Stimulated activated CD4-positive, alpha-beta T cell treated with anti-CD3 and anti-CD28 coated beads, Interleukin-2, amount 100 ng/mL, for 48 hours (primary cell): ENCODE measurements around the gene C17orf100.
"Not testable (repeated sequence)": the region's sequence is repeated elsewhere in the genome, so short reads cannot be mapped to it uniquely, and the experiment has no call there.

Experiments
- DNase-seq, 2 donors: peaks; one replicate each; pipeline ENCODE4 v3.0.0-alpha.2; 2020

Gene C17orf100

DNA sequence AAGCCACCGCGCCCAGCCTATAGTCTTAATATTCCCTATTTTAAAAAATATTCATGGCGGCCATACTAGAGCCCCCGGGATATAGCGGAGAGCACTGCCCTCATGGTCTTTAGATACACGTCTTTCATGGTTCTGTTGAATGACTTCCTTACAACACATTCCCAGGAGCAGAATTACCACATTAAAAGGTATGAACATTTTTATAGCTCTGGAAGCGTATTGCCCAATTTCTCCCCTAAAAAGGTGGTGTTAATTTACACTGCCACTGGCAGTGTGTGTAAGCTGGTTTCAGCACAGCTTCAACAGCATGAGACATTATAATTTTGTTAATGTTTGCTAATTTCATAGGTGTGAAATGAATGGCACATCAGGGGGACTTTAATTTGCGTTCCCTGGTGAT, 19.0 kb downstream of the C17orf100 start:
- DNase-seq: no peak

GRCh38 chr17:6670999-6671398, 19.4 kb downstream of the C17orf100 start:
- no peak for DNase-seq

DNA sequence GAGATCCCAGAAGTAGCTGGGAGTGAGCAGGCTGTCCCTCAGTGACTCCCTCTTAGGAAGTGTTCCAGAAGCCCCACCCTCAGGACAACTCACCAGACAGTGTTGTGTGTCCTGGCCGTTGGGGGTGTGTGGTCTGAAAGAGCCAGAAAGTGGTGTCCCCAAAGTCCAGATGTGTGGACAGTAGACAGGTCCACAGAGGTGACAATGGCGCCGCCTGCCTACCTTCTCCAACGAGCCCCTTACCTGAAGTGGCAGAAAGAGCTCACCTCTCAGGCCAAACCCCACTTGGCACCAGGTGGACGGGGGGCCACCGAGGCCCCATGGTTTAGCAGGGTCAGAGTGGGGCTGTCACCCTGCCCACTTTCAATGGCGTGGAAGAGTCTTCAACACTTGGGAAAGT, 19.9 kb downstream of the C17orf100 start:
- no peak for DNase-seq

DNA sequence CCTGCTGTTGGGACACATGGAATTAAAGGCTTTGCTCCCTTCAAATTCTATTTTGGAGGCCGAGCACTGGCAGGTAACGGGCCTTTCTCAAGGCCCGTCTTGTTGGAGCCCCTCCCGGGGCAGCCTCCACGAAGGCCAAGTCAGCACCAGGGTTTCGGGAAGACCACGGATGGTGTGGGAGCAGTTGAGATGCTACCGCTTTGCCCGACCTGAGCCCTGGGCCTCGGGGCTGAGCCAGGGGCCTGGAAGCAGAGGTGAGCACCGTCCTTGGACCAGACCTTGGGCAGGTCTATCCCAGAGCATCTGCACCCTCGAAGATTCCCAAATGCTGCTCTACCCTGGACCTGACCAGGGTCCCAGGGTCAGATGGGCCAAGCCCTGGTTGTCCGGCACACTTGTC, 23.0 kb downstream of the C17orf100 start:
- DNase-seq: no peak

DNA sequence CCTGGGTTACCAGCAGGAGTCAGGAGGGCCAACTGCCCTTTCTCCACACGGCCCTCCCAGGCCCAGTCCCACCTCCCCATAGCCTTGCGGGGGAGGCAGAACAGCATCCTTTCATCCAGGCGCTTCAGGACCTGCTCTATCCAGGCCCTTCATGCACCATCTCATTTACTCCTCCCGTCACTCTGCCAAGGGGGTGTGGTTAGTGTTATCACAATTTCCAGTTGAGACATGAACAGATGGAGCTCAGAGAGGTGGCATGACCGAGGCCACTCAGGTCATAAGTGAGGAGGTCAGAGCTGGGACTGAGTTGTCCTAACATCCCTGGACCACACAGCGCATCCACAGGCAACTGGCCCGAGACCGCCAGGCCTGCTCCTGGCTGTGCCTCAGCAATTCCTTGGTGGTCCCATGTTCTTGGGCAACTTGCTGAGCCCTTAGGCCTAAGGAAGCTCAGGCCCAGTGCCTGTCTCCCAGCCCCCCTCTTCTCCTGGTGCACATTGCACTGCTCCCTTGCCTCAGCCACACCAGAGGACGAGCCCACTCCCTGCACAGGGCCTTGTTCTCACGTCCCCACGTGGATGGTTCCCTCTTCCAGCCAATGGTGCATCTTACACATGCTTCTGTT, 23.8 kb downstream of the C17orf100 start:
- no peak for DNase-seq

- DNase-seq: no peak
Measured at GRCh38 chr17:6676802-6677157, 25.2 kb downstream of the C17orf100 start.

DNA sequence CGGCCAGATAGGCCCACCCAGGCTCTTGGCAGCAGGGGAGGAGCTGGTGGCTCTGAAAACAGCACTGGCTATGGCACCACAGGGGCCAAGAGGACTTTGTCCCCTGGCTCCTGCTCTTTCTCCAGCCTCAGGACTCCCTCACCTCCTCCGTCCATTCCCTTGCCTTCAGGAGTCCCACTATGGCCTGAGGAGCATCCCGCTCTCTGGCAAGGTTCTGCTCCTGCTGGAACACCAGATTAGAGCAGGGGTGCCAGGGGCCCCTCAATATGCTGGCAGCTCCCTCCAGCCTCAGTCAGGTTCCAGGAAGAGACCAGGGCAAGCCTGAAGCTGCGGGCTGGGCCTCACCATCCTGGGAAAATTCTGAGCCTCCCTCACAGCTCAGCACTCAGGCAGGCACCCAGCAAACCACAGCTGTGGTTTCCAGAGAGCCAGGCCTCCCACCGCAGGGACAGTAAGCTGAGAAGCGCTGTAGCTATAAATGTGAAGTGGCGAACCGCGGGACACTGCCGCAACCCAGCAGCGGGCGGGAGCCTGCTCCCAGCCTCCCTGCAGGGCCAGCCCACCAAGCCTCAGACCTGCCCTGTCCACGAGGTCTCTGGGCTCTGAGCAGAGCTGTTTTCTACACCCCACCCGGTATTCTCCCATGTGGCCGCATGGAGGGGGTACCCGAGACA, 25.7 kb downstream of the C17orf100 start:
- DNase-seq: peak in 1 of 2 donors; percentile 10

DNA sequence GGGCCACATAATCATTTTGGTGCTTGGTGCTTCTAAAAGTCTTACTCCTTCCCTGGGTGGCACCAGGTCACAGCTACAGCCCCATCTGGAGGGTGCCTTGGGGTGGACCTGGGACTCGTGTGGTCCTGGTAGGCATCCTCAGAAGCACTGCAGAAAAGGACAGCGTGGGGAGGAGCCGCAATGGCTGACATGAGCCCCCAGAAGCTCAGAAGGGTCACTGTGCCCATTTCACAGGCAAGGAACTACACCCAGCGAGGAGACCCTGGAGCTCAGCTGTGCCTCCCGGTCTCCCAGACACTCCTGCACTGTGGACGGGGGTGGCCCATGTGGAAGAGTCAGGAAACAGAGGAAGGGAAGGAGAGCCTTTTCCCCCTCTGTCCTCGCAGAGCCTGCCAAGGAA, 26.4 kb downstream of the C17orf100 start:
- no peak for DNase-seq

GRCh38 chr17:6679241-6679640, 27.7 kb downstream of the C17orf100 start:
- DNase-seq: no peak

DNA sequence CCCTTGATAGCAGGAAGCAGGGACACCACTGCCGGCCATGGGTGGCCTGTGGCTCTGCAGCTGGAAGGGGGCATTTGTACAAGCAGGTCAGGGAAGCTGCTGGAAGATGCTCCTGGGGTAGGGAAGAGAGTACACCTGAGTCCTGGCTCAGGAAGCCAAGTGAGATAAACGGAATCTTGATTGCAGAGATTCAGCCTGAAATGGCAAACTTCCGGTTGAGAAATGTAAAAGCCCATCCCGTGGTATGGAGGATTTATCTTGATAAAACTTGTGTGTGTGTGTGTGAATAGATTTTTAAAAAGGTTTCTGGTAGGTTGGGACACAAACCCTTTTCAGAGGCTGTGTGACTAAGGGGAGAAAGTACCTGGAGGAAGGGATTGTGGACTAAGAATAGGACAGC, 29.6 kb downstream of the C17orf100 start:
- no peak for DNase-seq

DNA sequence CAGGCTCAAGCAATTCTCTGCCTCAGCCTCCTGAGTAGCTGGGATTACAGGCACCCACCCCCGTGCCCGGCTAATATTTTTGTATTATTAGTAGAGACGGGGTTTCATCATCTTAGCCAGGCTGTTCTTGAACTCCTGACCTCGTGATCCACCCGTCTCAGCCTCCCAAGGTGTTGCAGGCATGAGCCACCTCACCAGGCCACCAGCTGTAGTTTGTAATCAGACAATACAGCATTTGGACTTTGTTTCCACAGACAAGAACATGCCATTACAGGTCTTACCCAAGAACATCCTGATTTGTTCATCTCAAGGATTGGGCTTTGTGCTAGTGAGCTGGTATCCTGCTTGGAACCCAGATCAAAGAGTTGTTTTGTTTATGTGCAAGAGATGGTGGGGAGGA, 30.1 kb downstream of the C17orf100 start:
- DNase-seq: no peak

GRCh38 chr17:6682339-6682738, 30.8 kb downstream of the C17orf100 start:
- DNase-seq: no peak

GRCh38 chr17:6683081-6683684, 31.6 kb downstream of the C17orf100 start:
- no peak for DNase-seq

- no peak for DNase-seq
Measured at GRCh38 chr17:6683730-6684459, 32.3 kb downstream of the C17orf100 start.

DNA sequence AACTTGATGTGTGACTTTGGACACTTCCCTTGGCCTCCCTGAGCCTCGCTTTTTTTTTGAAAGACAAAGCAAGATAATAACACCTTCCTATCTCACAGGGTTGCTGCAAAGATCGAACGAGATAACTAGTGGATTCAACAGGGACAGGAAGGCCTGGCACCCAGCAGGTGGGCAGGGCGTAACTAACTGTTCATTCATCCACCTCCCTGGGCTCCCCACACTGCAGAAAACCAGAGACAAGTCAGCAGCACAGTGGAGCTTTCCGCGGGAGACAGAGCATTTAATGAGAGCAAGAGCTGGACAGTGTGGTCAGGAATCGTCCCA, 32.9 kb downstream of the C17orf100 start:
- DNase-seq: no peak

GRCh38 chr17:6684881-6685767, 33.6 kb downstream of the C17orf100 start:
- DNase-seq: no peak

DNA sequence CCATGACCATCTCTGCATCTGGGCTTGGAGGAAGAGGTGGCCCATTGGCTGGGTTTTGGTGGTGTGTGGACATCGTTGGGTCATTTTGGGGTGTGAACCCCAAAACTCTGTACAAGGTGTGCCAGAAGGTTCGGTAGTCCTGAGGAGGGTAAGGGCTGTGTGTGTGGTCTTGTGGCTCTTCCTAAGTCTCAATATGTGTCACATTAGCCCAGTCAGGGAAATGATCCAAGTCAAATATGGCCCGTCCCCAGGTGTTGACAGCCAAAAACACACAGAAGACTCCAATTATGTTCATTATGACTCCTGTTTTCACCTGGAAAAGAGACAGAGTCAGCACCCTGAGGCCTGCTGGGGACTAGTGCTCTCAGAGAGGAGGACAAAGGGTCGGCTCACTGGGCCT, 34.5 kb downstream of the C17orf100 start:
- no peak for DNase-seq

- DNase-seq: no peak
Measured at GRCh38 chr17:6688944-6689343, 37.4 kb downstream of the C17orf100 start.

GRCh38 chr17:6690641-6691040, 39.1 kb downstream of the C17orf100 start:
- DNase-seq: no peak

DNA sequence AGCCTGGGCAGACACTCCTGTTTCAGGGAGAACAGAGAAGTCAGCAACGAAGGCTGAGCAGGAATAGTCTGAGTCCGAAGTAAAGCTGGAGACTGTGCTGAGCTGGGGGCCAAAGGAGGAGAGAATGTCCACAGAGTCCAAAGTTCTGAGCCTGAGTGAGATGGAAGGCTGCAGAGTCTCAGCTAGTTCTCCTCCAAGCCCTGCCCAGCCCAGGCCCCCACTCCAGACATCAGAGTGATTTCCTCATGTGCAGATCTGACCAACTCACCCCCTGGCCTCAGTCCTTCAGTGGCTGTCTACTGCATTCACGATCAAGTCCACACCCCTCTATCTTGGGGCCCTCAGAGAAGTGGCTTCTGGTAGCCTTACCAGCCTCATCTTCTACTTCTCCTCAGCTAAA, 40.0 kb downstream of the C17orf100 start:
- DNase-seq: no peak

- DNase-seq: not testable (repeated sequence)
Measured at GRCh38 chr17:6691958-6692357, 40.4 kb downstream of the C17orf100 start.

DNA sequence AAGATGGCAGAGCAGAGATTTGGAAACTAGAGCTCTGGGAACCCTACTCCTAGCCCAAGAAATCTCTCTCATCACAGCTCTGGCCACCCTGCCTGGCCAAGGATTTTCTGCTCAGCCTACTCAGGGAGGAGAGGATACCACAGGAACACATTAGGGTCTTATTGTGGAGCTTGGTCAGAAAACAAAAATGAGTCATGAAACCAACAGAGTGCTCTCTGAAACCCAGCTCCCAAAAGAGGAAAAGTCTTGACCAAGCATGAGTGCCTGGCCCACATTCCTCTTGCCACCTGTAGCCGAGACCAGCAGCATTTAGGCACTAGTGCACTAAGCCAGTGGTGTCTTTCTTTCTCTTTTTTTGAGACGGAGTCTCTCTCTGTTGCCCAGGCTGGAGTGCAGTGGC, 43.5 kb downstream of the C17orf100 start:
- DNase-seq: no peak

- no peak for DNase-seq
Measured at GRCh38 chr17:6695565-6695964, 44.0 kb downstream of the C17orf100 start.
